ENCODE measurements around the gene CUX1. TPM values are rescaled to one million over a fixed set of nuclear protein-coding genes. Genes with fewer than 3 reads are reported as not detected.

The CUX1 gene
- total RNA-seq, 1 donor from 2014 or later, result 50.6 TPM

GRCh38 chr7:102065226-102065625, 247.8 kb downstream of the CUX1 start:
- Histone ChIP-seq H3K4me3 (ENCODE audit: insufficient read depth, low read depth, low read length) (no peak overlapping the region), H3K4me1 (ENCODE audit: insufficient read depth, low read length) (peaks cover 11% of the 10 kb centered on the region), H2AFZ (ENCODE audit: low read depth, low read length) (no peak overlapping the region), H3K27ac (ENCODE audit: low read depth, low read length) (no peak overlapping the region), H3K9ac (ENCODE audit: low read length) (no peak overlapping the region), H3K79me2 (ENCODE audit: insufficient read depth, low read length) (peaks cover 3% of the 10 kb centered on the region), H4K20me1 (ENCODE audit: insufficient read depth, low read length) (peaks cover 37% of the 10 kb centered on the region), H3K9me3 (ENCODE audit: insufficient read depth, low read depth, low read length) (no peaks in the 10 kb centered on the region), H3K27me3 (ENCODE audit: insufficient read depth, low read length) (no peaks in the 10 kb centered on the region), H3K36me3 (ENCODE audit: insufficient read depth, low read length) (no peaks in the 10 kb centered on the region), H3K4me2 (ENCODE audit: low read length) (no peak overlapping the region)
- no peak overlapping the region for H3K4me3 Mint-ChIP-seq (ENCODE audit: unreplicated experiment)
- TF ChIP-seq, protein P1, sequence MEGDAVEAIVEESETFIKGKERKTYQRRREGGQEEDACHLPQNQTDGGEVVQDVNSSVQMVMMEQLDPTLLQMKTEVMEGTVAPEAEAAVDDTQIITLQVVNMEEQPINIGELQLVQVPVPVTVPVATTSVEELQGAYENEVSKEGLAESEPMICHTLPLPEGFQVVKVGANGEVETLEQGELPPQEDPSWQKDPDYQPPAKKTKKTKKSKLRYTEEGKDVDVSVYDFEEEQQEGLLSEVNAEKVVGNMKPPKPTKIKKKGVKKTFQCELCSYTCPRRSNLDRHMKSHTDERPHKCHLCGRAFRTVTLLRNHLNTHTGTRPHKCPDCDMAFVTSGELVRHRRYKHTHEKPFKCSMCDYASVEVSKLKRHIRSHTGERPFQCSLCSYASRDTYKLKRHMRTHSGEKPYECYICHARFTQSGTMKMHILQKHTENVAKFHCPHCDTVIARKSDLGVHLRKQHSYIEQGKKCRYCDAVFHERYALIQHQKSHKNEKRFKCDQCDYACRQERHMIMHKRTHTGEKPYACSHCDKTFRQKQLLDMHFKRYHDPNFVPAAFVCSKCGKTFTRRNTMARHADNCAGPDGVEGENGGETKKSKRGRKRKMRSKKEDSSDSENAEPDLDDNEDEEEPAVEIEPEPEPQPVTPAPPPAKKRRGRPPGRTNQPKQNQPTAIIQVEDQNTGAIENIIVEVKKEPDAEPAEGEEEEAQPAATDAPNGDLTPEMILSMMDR (IDR thresholded peaks at IDR 0.05; ENCODE audit: insufficient read depth, low read depth, low read length), result no peak
- TF ChIP-seq EZH2 (IDR thresholded peaks at IDR 0.05; ENCODE audit: insufficient read depth, low read length), result no peak
- H3K4me1 Mint-ChIP-seq (ENCODE audit: low read depth, unreplicated experiment), result peaks cover 14% of the 10 kb centered on the region
- H3K27me3 Mint-ChIP-seq (ENCODE audit: low read depth, unreplicated experiment), result no peaks in the 10 kb centered on the region
- H3K36me3 Mint-ChIP-seq (ENCODE audit: low read depth, unreplicated experiment), result peaks cover 9% of the 10 kb centered on the region
- no peaks in the 10 kb centered on the region for H3K9me3 Mint-ChIP-seq (ENCODE audit: unreplicated experiment)
- FAIRE-seq (no peak), DNase-seq (ENCODE audit: low read depth) (no peak)
- H3K27ac Mint-ChIP-seq (ENCODE audit: unreplicated experiment), result no peak overlapping the region

- H3K4me3 Mint-ChIP-seq (ENCODE audit: unreplicated experiment), result no peak overlapping the region
- H3K4me3 ChIP-seq (ENCODE audit: insufficient read depth, low read depth, low read length), result no peak overlapping the region
Observed at GRCh38 chr7:102066476-102066875, 249.1 kb downstream of the CUX1 start.

GRCh38 chr7:102068846-102069245, 251.4 kb downstream of the CUX1 start:
- H3K36me3 Mint-ChIP-seq (ENCODE audit: low read depth, unreplicated experiment), result peaks cover 31% of the 10 kb centered on the region

More at GRCh38 chr7:102066476-102066875, 249.1 kb downstream of the CUX1 start:
- H3K27me3 Mint-ChIP-seq (ENCODE audit: low read depth, unreplicated experiment), result no peaks in the 10 kb centered on the region
- Histone ChIP-seq H3K9ac (ENCODE audit: low read length) (no peak overlapping the region), H4K20me1 (ENCODE audit: insufficient read depth, low read length) (peaks cover 31% of the 10 kb centered on the region), H3K4me2 (ENCODE audit: low read length) (no peak overlapping the region), H3K9me3 (ENCODE audit: insufficient read depth, low read depth, low read length) (no peaks in the 10 kb centered on the region), H2AFZ (ENCODE audit: low read depth, low read length) (no peak overlapping the region), H3K36me3 (ENCODE audit: insufficient read depth, low read length) (peaks cover under 1% of the 10 kb centered on the region), H3K27me3 (ENCODE audit: insufficient read depth, low read length) (no peaks in the 10 kb centered on the region), H3K79me2 (ENCODE audit: insufficient read depth, low read length) (peaks cover 3% of the 10 kb centered on the region), H3K27ac (ENCODE audit: low read depth, low read length) (no peak overlapping the region), H3K4me1 (ENCODE audit: insufficient read depth, low read length) (peaks cover 11% of the 10 kb centered on the region)
- TF ChIP-seq, protein P1 (IDR thresholded peaks at IDR 0.05; ENCODE audit: insufficient read depth, low read depth, low read length), result no peak
- no peak for TF ChIP-seq EZH2 (IDR thresholded peaks at IDR 0.05; ENCODE audit: insufficient read depth, low read length)
- H3K9me3 Mint-ChIP-seq (ENCODE audit: unreplicated experiment), result no peaks in the 10 kb centered on the region
- H3K27ac Mint-ChIP-seq (ENCODE audit: unreplicated experiment), result no peak overlapping the region
- H3K4me1 Mint-ChIP-seq (ENCODE audit: low read depth, unreplicated experiment), result peaks cover 14% of the 10 kb centered on the region
- FAIRE-seq (no peak), DNase-seq (ENCODE audit: low read depth) (no peak)
- H3K36me3 Mint-ChIP-seq (ENCODE audit: low read depth, unreplicated experiment), result peaks cover 20% of the 10 kb centered on the region

More at GRCh38 chr7:102068846-102069245, 251.4 kb downstream of the CUX1 start:
- peaks cover 5% of the 10 kb centered on the region for H3K9me3 Mint-ChIP-seq (ENCODE audit: unreplicated experiment)
- Histone ChIP-seq H3K9me3 (ENCODE audit: insufficient read depth, low read depth, low read length) (no peaks in the 10 kb centered on the region), H3K36me3 (ENCODE audit: insufficient read depth, low read length) (peaks cover 4% of the 10 kb centered on the region), H3K4me1 (ENCODE audit: insufficient read depth, low read length) (peaks cover 10% of the 10 kb centered on the region), H3K4me3 (ENCODE audit: insufficient read depth, low read depth, low read length) (no peak overlapping the region), H3K27me3 (ENCODE audit: insufficient read depth, low read length) (no peaks in the 10 kb centered on the region), H3K79me2 (ENCODE audit: insufficient read depth, low read length) (peaks cover 3% of the 10 kb centered on the region), H2AFZ (ENCODE audit: low read depth, low read length) (no peak overlapping the region), H4K20me1 (ENCODE audit: insufficient read depth, low read length) (peaks cover 25% of the 10 kb centered on the region), H3K9ac (ENCODE audit: low read length) (no peak overlapping the region), H3K27ac (ENCODE audit: low read depth, low read length) (no peak overlapping the region), H3K4me2 (ENCODE audit: low read length) (no peak overlapping the region)
- FAIRE-seq (no peak), DNase-seq (ENCODE audit: low read depth) (no peak)
- peaks cover 18% of the 10 kb centered on the region for H3K4me1 Mint-ChIP-seq (ENCODE audit: low read depth, unreplicated experiment)
- no peak overlapping the region for H3K4me3 Mint-ChIP-seq (ENCODE audit: unreplicated experiment)
- H3K27ac Mint-ChIP-seq (ENCODE audit: unreplicated experiment), result no peak overlapping the region
- TF ChIP-seq, protein P1 (IDR thresholded peaks at IDR 0.05; ENCODE audit: insufficient read depth, low read depth, low read length), result no peak
- no peak for TF ChIP-seq EZH2 (IDR thresholded peaks at IDR 0.05; ENCODE audit: insufficient read depth, low read length)
- H3K27me3 Mint-ChIP-seq (ENCODE audit: low read depth, unreplicated experiment), result no peaks in the 10 kb centered on the region

Data from astrocyte (in vitro differentiated cells and primary cell).